ENCODE results near the gene CTPS2. TPM values are rescaled to one million over a fixed set of nuclear protein-coding genes. Genes with fewer than 3 reads are reported as not detected.
"Not testable (repeated sequence)": the region's sequence is repeated elsewhere in the genome, so short reads cannot be mapped to it uniquely, and the experiment has no call there.

CTPS2 gene
- total RNA-seq, 1 donor from 2014 or later = 5.7 TPM

DNA sequence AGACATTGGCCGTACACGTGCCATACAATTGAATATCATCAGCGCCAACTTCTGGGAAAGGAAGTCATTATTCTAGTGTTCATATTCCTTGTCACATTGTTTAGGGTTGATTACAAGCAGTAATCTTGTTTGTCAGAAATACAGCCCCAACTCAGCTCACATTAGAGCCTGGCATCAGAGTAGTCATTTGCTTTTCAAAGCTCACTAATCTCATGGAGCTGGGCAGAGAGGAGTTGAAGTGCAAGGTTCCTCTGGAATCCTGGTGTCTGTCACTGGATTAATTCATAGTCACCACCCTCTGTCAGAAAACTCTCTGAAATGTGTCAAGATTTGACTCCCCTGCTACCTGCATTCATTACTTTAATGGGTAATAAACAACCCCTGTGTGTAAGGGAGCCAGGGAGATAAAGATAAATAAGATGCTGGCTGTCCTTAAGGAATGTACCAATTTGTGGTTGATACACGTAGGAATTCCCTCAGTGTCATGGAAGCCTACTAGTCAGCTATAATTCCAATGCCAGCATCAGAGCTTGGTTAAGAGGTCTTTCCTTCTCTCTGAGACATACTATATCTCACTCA is 106.2 kb downstream of the CTPS2 start:
- DNase-seq (ENCODE audit: low read depth) = no peak

DNA sequence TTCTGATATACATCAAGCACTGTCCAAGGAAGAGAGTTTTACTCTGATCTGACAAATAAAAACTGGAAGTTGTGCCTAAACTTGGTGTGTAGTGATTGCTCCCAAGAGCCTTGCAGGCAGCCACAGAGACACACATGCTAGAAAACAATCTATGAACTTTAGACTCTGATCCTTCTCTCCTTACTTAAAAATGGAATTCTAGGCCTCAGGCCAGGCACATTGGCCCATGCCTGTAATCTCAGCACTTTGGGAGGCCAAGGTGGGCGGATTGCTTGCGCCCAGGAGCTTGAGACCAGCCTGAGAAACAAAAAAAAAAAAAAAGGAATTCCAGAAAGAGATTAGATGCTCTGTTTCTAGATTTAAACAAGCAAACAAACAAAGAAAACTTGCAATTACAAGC is 108.1 kb downstream of the CTPS2 start:
- DNase-seq (ENCODE audit: low read depth) = no peak

DNA sequence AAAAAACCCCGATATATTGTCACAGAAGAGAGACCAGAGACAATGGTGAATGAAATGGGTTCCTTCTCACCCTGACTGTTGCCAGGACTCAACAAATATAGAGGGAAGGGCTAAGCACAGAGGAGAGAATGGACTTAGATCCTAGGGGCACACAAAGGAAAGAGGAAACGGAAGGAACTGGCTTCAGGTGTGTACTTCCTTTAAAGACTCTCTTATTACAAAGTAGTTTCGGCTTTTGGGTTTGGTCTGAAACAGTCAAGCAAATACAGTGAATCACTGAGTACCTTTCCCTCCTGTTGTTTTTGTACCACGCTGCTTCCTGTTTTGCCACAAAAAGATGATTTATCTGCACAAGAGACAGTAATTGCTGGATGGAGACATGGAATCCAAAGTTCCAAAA is 108.6 kb downstream of the CTPS2 start:
- DNase-seq (ENCODE audit: low read depth) = no peak

DNA sequence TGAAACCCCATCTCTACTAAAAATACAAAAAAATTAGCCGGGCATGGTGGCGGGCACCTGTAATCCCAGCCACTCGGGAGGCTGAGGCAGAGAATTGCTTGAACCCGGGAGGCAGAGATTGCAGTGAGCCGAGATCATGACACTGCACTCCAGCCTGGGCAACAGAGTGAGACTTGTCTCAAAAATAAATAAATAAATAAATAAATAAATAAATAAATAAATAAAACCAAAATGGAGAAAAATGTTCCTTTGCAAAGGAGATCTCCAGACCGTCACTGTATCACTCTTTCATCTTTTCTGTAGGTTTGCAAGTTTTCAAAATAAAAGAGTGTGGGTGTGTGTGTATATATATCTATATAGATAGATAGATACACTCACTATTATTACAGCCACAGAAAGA is 109.2 kb downstream of the CTPS2 start:
- not testable (repeated sequence) for DNase-seq (ENCODE audit: low read depth)

- DNase-seq (ENCODE audit: low read depth) = peak; percentile 18
These were observed 110.6 kb downstream of the CTPS2 start for GRCh38 chrX:16601885-16602284.

GRCh38 chrX:16594490-16594889 is 118.0 kb downstream of the CTPS2 start:
- DNase-seq (ENCODE audit: low read depth) = no peak

GRCh38 chrX:16593801-16594200 is 118.7 kb downstream of the CTPS2 start:
- DNase-seq (ENCODE audit: low read depth) = no peak

DNA sequence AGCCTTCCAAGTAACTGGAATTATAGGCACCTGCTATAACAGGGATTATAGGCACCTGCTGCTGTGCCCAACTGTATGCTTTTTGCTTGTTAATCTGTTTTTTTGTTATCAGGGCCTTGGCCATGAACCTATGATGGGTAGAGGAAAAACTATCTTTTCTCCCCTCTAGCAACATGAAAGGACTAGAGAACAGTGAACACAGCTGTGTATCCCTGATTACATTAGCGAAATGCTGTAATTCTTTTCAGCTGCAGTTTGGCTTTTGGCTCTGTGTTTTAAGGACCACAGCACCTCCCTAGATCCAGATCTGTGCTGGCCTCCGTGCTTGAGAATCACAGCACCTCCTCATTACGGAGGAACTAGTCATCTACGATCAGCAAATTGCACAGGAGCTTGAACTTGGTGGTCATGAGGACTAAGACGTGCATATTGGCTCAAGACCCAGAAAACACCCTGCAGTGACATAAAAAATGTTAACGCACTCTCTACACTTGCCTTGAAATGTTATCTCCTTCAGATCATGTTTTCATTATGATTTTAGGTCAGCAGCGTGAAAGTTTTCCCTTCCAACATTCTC is 120.2 kb downstream of the CTPS2 start:
- no peak for DNase-seq (ENCODE audit: low read depth)

DNA sequence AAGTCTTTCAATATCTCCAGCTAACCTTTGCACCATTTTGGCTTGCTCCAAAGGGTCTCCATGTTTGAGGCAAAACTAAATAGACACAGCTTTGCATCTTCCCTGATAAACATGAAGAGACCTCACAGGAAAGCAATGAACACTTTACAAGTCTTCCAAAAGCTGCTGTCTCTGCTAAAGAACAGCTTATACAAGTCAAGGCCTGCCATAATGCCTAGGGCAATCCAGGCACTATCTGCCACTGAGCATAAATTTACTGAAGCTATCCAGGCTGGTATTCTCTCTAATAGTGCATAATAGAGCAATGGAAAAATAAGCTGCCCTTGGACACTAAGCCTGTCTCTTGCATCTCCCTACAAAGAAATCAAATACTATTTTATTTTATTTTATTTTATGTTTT is 122.6 kb downstream of the CTPS2 start:
- no peak for DNase-seq (ENCODE audit: low read depth)

DNA sequence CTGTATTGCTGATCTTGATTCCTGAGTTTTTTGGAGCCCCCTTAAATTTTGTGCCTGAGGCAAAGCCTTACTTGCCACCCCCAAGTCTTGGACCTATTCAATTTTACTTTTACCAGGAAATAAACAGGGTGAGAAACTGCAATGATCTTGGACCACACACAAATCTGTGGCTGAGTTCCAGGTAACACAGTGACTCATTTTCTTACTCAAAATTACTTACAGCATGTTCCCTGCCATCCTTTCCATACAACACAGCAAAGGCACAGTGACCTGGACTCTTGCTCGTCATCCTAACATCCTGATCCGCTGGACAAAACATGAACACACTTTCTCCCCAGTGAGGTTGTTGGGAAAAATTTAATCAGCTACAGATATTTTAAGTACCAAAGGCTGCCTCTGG is 123.3 kb downstream of the CTPS2 start:
- DNase-seq (ENCODE audit: low read depth) = no peak

GRCh38 chrX:16588266-16588665 is 124.2 kb downstream of the CTPS2 start:
- no peak for DNase-seq (ENCODE audit: low read depth)

DNA sequence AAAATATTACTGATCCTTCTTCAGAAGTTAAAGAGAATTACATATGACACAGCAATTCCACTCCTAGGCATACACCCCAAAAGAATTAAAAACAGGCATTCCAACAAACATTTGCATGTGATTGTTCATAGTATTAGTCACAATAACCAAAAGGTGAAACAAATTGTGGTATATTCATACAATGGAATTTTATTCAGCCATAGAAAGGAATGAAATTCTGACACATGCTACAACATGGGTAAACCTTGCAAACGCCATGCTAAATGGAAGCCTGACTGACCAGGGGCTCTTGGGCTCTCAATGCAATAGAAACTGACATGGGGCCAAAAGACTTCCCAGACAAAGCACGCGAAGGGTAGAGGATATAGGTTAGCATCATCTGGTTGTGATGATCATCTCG is 124.6 kb downstream of the CTPS2 start:
- no peak for DNase-seq (ENCODE audit: low read depth)

DNA sequence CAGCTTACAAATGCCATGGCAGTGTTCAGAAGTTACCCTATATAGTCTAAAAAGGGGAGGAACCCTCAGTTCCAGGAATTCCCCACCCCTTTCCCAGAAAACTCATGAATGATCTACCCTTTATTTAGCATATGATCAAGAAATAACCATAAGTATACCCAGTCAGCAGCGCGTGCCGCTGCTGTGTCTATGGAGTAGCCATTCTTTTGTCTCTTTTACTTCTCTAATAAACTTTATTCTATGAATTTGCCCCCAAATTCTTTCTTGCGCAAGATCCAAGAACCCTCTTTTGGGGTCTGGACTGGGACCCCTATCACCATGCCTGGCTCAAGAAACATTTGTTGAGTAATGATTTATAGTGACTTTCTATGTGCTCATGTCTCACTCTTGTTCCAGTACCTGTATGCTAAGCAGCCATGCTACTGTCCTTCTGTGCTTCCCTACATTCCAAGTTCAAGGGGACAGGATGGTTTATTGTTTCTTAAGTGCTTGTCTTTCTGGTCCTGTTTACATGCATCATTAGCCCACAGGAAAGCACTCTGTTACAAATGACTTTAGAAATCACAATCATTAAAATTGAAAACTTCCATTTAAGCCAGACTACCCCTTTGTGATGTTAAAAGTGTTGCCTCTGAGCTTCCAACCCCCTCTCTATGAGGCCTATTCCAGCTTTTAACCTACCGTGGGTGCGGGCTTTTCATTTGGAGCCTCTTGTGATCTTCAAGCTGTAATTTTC is 125.9 kb downstream of the CTPS2 start:
- no peak for DNase-seq (ENCODE audit: low read depth)

- DNase-seq (ENCODE audit: low read depth) = no peak
These were observed 126.7 kb downstream of the CTPS2 start for GRCh38 chrX:16585486-16586376.

DNA sequence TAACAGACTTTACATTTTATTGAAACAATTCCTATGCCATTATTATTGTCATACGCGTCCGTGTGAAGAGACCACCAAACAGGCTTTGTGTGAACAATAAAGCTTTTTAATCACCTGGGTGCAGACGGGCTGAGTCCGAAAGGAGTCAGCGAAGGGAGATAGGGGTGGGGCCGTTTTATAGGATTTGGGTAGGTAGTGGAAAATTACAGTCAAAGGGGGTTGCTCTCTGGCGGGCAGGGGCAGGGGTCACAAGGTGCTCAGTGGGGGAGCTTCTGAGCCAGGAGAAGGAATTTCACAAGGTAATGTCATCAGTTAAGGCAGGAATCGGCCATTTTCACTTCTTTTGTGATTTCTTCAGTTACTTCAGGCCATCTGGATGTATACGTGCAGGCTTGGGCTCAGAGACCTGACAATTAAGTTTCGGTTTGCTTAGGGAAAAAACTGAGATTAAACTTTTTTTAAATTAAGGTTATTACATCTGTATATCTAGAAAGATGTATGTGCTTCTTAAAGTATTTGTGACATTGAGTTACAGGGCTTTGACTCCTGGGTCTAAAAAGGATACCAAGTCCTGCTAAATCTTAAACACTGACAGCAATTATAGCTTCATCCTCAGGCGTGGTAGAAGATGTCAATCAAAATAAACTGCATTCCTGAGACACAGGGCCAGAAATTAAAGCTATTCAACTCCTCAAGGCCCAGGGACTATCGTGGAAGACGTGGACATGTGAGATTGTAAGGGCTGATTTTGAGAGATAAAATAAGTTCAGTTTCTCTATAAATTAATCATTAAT is 132.3 kb downstream of the CTPS2 start:
- not testable (repeated sequence) for DNase-seq (ENCODE audit: low read depth)

DNA sequence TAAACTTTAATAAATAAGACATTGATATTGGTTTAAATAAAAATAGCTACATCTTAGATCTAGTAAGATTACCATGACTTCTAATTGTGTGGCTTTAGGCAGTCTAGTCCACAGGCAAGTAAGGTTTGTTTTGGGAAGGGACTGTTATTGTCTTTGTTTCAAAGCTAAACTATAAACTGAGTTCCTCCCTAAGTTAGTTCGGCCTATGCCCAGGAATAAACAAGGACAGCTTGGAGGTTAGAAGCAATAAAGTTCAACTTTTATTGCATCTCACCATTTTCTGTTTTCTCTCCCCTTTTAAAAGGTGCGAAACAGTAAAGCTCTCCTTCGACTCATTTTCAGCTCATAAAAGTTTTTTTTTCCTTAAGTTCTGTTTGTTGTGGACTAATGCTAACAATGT is 133.0 kb downstream of the CTPS2 start:
- no peak for DNase-seq (ENCODE audit: low read depth)

DNA sequence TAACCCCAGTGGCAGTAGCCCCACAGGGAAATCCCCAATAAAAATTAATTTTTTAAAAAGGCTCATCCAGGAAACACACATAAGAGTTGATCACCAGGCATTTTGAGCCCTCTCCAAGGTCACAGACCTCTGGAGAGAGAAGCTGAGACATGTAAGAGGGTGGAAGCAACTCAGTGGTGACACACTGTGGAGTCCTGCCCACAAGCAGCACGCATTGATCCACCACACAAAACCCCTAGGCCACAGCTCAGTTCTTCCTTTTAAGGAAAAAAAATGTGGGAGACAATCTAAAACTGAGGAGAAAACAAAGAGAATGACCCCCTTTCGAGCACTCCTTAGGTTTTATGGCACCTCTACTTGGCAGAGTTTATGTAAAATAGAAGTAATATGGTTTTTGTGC is 134.3 kb downstream of the CTPS2 start:
- DNase-seq (ENCODE audit: low read depth) = no peak

DNA sequence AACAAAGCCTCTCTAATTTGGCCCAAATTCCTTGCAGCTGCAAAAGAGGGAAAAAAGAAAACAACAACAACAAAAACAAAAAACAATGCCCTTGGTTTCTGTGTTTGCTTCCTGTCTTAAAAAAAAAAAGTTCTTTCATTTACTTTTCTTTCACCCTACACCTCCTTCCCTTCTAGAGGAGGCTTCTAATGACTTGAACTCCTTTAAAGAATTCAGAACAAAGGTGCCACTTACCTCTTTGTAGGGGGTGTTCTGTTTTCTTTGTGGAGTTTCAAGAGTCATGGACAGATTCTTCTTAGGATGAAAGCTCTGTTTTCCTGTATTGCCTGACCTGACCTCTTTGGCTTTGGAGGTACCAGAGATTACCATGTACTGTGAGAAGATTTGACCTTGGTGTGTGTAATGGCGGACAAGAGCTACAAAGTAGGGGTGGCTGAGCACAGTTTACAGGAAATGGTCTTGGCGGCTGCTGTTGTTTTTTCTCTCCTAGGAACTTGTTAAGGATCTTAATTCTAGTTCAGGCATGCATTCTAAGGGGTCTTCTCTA is 134.9 kb downstream of the CTPS2 start:
- no peak for DNase-seq (ENCODE audit: low read depth)

DNA sequence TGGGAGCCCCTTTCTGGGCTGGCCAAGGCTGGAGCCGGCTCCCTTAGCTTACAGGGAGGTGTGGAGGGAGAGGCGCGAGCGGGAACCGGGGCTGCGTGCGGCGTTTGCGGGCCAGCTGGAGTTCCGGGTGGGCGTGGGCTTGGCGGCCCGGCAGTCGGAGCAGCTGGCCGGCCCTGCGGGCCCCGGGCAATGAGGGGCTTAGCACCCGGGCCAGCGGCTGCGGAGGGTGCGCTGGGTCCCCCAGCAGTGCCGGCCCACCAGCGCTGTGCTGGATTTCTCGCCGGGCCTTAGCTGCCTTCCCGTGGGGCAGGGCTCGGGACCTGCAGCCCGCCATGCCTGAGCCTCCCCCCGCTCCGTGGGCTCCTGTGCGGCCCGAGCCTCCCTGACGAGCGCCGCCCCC is 137.1 kb downstream of the CTPS2 start:
- not testable (repeated sequence) for DNase-seq (ENCODE audit: low read depth)

DNA sequence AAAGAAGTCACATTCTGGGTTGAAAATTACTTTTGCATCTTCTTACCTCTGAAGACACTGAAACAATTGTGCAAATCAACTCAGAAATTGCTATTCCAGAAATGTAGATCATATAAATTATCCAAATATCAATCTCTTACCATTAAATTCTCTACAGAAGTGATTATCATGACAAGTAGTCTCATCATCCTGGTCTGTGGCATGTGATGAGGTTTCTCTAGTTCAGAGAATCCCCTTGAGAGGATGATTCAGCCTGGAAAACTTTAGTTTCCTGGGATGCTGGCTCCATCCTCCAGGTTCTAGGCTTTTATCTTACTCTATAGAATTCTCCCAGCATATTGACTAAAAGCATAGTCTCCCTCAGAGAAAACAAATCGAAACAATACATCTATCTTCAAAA is 138.7 kb downstream of the CTPS2 start:
- DNase-seq (ENCODE audit: low read depth) = peak; percentile 42

DNA sequence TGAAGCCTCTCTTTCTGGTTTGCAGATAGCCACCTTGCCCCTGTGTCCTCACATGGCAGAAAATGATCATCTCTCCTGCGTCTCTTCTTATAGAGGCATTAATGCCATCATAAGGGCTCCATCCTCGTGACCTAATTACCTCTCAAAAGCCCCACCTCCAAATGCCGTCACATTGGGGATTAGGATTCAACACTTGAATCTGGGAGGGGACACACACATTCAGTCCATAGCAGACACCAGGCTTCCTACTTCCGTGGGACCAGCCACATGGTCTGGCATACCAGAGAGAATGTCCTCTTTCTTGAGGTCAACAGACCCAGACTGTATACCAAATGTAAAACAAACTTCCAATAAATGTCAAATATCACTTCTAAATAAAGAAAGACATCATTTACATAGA is 144.8 kb downstream of the CTPS2 start:
- no peak for DNase-seq (ENCODE audit: low read depth)

Data from myocyte (in vitro differentiated cells).